ENCODE results near the gene TTLL6.

DNA sequence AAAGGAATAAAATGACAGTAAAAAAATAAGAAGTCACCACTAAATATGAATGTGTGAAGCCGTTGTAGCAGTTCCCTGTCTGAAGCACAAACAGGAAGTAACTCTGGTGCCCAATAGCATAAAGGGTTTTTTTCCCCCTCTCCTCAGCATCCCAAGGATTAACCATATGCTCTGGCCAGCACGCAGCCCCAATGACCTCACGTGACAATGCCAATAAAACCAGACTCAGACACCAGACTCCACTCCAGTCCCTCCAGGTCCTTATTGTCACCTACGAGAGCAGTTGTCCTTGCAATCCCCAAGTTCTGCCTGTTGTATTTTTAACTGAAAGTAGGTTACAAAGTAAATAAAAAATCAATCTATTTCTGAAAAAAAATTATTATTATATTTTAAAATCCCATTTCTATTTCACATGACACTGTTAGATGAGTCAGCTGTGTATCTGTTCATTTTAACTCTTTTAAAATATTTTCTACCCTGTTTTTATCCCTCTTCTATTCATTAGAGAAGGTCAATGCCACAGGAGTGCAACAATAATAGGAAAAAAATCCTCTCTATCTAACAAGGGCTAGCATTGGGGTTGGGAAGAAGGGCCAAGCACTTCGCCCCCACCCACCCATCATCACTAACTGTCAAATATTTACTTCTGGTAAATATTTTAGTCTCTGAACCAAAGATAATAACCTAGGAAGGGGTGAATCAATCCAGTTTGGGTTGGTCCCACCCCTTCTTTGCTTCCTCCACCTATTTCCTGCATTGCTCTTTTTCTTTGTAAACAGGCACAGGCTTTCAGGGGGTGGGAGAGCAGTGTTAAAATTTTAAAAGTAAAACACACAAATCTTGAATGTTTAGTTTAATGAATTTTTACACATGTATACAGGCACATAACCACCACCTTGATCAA is 101.3 kb downstream of the TTLL6 start:
- TF ChIP-seq POLR2A (IDR thresholded peaks at IDR 0.05), result no peak
- TF ChIP-seq, protein P1, sequence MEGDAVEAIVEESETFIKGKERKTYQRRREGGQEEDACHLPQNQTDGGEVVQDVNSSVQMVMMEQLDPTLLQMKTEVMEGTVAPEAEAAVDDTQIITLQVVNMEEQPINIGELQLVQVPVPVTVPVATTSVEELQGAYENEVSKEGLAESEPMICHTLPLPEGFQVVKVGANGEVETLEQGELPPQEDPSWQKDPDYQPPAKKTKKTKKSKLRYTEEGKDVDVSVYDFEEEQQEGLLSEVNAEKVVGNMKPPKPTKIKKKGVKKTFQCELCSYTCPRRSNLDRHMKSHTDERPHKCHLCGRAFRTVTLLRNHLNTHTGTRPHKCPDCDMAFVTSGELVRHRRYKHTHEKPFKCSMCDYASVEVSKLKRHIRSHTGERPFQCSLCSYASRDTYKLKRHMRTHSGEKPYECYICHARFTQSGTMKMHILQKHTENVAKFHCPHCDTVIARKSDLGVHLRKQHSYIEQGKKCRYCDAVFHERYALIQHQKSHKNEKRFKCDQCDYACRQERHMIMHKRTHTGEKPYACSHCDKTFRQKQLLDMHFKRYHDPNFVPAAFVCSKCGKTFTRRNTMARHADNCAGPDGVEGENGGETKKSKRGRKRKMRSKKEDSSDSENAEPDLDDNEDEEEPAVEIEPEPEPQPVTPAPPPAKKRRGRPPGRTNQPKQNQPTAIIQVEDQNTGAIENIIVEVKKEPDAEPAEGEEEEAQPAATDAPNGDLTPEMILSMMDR (IDR thresholded peaks at IDR 0.05), result no peak
